ENCODE measurements around the gene LRRC4C. TPM values are rescaled to one million over a fixed set of nuclear protein-coding genes. Genes with fewer than 3 reads are reported as not detected.

Gene LRRC4C
- total RNA-seq, 4 donors from 2014 or later = 0.19 to 1.1 TPM; not detected in 2

GRCh38 chr11:41320653-41321052 is 138.8 kb downstream of the LRRC4C start:
- no peak for DNase-seq (ENCODE audit: low spot score in 2 of 2)
- TF ChIP-seq CTCF (IDR thresholded peaks at IDR 0.05) (no peak), POLR2A (IDR thresholded peaks at IDR 0.05) (no peak)
- 80 to 91% methylated on average over 1 of the region's 1 CpG for WGBS, 2 donors

GRCh38 chr11:41320238-41320637 is 139.2 kb downstream of the LRRC4C start:
- TF ChIP-seq CTCF (IDR thresholded peaks at IDR 0.05) (no peak), POLR2A (IDR thresholded peaks at IDR 0.05) (no peak)
- intact Hi-C loops (cut with DNase I; ENCODE audit: low total_unique reads) = no loop called here
- no peak overlapping the region for H3K4me3 ChIP-seq (ENCODE audit: low read depth, poor library complexity, severe bottlenecking)
- DNase-seq (ENCODE audit: low spot score in 2 of 2) = no peak
- 63 to 69% methylated on average over 3 of the region's 3 CpGs for WGBS, 2 donors

More at GRCh38 chr11:41320653-41321052, 138.8 kb downstream of the LRRC4C start:
- intact Hi-C loops (cut with DNase I; ENCODE audit: low total_unique reads) = no loop called here
- no peak overlapping the region for H3K4me3 ChIP-seq (ENCODE audit: low read depth, poor library complexity, severe bottlenecking)

- no peak for DNase-seq (ENCODE audit: low spot score in 2 of 2)
- H3K4me3 ChIP-seq (ENCODE audit: low read depth, poor library complexity, severe bottlenecking) = no peak overlapping the region
- WGBS, 2 donors = 87 to 89% methylated on average over 2 of the region's 2 CpGs
- TF ChIP-seq CTCF (IDR thresholded peaks at IDR 0.05) = no peak
- no peak for TF ChIP-seq POLR2A (IDR thresholded peaks at IDR 0.05)
- intact Hi-C loops (cut with DNase I; ENCODE audit: low total_unique reads) = no loop called here
Observed at GRCh38 chr11:41319434-41319833, 140.0 kb downstream of the LRRC4C start.

GRCh38 chr11:41316751-41317150 is 142.7 kb downstream of the LRRC4C start:
- WGBS, 2 donors = 46 to 59% methylated on average over 2 of the region's 2 CpGs
- no peak for DNase-seq (ENCODE audit: low spot score in 2 of 2)
- intact Hi-C loops (cut with DNase I; ENCODE audit: low total_unique reads) = no loop called here
- no peak overlapping the region for H3K4me3 ChIP-seq (ENCODE audit: low read depth, poor library complexity, severe bottlenecking)
- TF ChIP-seq CTCF (IDR thresholded peaks at IDR 0.05) (no peak), POLR2A (IDR thresholded peaks at IDR 0.05) (no peak)

- DNase-seq (ENCODE audit: low spot score in 2 of 2) = no peak
- WGBS, 2 donors = 75 to 85% methylated on average over 1 of the region's 1 CpG
- intact Hi-C loops (cut with DNase I; ENCODE audit: low total_unique reads) = no loop called here
- no peak for TF ChIP-seq CTCF (IDR thresholded peaks at IDR 0.05)
- TF ChIP-seq POLR2A (IDR thresholded peaks at IDR 0.05) = no peak
- H3K4me3 ChIP-seq (ENCODE audit: low read depth, poor library complexity, severe bottlenecking) = no peak overlapping the region
Observed at GRCh38 chr11:41313226-41313625, 146.2 kb downstream of the LRRC4C start.

GRCh38 chr11:41309716-41310115 is 149.7 kb downstream of the LRRC4C start:
- 82 to 83% methylated on average over 4 of the region's 4 CpGs for WGBS, 2 donors
- intact Hi-C loops (cut with DNase I; ENCODE audit: low total_unique reads) = no loop called here
- no peak overlapping the region for H3K4me3 ChIP-seq (ENCODE audit: low read depth, poor library complexity, severe bottlenecking)
- DNase-seq (ENCODE audit: low spot score in 2 of 2) = no peak
- no peak for TF ChIP-seq POLR2A (IDR thresholded peaks at IDR 0.05)
- no peak for TF ChIP-seq CTCF (IDR thresholded peaks at IDR 0.05)
